ENCODE measurements around the gene BPI. TPM values are rescaled to one million over a fixed set of nuclear protein-coding genes. Genes with fewer than 3 reads are reported as not detected.

The BPI gene
- total RNA-seq, 2 donors from 2014 or later, result 0.41 to 4.5 TPM

DNA sequence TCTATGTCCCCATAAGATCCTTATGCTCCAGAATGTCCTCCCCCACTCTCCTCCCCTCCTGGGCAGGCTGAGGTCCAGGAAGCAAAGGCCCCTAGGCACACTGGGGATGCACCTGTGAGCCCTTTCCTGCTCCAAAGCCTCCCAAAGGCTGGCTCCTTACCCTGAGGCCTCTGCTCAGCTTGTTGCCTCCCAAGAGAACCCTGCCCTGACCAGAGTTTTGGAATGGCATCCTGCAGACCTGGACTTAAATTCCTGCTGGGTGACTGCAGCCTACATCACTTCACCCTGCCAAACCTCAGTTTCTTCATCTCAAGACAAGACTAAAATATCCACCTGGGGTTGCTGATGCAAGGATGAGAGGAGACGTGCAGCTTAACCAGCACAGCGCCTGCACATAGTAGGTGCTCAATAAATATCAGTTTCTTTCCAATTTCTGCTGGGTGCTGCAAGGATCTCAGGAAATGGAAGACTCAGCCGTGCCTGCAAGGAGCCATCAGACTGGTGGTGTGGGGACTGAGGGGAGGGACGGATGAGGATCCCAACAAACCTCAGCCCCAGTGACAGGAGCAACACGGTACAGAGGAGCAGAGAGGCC lies 40.2 kb downstream of the BPI start:
- no peak overlapping the region for H3K27ac ChIP-seq
- H3K36me3 ChIP-seq, result no peaks in the 10 kb centered on the region
- H3K4me1 ChIP-seq (replicated peaks), result no peaks in the 10 kb centered on the region
- no peaks in the 10 kb centered on the region for H3K27me3 ChIP-seq (replicated peaks; ENCODE audit: insufficient read depth)
- intact Hi-C loops (cut with DNase I), result no loop called here
- H3K4me3 ChIP-seq, result no peak overlapping the region
- no peaks in the 10 kb centered on the region for H3K9me3 ChIP-seq
- TF ChIP-seq POLR2A (IDR thresholded peaks at IDR 0.05) (no peak), POLR2AphosphoS5 (IDR thresholded peaks at IDR 0.05) (no peak)
- TF ChIP-seq, protein P1, sequence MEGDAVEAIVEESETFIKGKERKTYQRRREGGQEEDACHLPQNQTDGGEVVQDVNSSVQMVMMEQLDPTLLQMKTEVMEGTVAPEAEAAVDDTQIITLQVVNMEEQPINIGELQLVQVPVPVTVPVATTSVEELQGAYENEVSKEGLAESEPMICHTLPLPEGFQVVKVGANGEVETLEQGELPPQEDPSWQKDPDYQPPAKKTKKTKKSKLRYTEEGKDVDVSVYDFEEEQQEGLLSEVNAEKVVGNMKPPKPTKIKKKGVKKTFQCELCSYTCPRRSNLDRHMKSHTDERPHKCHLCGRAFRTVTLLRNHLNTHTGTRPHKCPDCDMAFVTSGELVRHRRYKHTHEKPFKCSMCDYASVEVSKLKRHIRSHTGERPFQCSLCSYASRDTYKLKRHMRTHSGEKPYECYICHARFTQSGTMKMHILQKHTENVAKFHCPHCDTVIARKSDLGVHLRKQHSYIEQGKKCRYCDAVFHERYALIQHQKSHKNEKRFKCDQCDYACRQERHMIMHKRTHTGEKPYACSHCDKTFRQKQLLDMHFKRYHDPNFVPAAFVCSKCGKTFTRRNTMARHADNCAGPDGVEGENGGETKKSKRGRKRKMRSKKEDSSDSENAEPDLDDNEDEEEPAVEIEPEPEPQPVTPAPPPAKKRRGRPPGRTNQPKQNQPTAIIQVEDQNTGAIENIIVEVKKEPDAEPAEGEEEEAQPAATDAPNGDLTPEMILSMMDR (IDR thresholded peaks at IDR 0.05), result no peak
- WGBS, result 88% methylated on average over 5 of the region's 5 CpGs
- no peak for DNase-seq (ENCODE audit: low spot score)

DNA sequence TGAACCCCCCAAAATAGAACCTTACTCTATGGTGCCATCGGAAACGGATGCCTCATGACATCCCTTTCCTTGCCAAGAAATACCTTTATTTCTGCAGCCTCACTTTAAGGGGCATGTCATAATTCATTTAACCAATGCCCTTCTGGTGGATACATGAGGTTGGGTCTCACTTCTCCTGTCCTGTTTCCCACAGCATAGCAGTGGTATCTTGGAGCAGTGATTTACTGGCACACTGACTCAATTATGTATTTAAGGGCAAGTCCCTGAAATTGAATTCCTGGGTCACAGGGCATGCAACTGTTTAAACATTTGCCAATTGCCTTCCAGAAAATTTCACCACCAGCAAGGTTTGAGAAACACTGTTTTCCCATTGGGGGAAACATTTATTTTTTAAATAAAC lies 41.7 kb downstream of the BPI start:
- no peak overlapping the region for H3K27ac ChIP-seq
- no peaks in the 10 kb centered on the region for H3K27me3 ChIP-seq (replicated peaks; ENCODE audit: insufficient read depth)
- WGBS, result 32% methylated on average over 2 of the region's 2 CpGs
- H3K4me1 ChIP-seq (replicated peaks), result no peaks in the 10 kb centered on the region
- no peak overlapping the region for H3K4me3 ChIP-seq
- intact Hi-C loops (cut with DNase I), result no loop called here
- TF ChIP-seq, protein P1 (IDR thresholded peaks at IDR 0.05), result no peak
- TF ChIP-seq POLR2A (IDR thresholded peaks at IDR 0.05) (no peak), POLR2AphosphoS5 (IDR thresholded peaks at IDR 0.05) (no peak)
- no peak for DNase-seq (ENCODE audit: low spot score)
- H3K36me3 ChIP-seq, result no peaks in the 10 kb centered on the region
- H3K9me3 ChIP-seq, result no peaks in the 10 kb centered on the region

DNA sequence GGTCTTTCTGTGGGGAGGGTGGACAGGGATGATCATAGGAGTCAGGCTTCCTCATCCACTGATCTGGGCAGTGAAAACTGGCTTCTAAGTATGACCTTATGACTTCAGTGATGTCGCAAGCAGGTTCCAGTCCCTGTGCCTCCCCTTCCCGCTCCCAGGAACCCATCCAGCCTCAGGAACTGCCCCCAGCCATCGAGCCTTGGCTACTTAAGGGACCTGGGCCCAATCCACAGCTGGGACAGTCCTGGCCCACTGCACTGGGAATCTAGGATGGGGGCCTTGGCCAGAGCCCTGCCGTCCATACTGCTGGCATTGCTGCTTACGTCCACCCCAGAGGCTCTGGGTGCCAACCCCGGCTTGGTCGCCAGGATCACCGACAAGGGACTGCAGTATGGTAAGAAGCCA lies 42.3 kb downstream of the BPI start, which contains the start of gene LBP:
Gene LBP (plus strand): TSS at position 236 of the 405 bp plus-strand sequence. CDS start 35 bp downstream, at position 271.
- H3K9me3 ChIP-seq, result no peaks in the 10 kb centered on the region
- no peak for TF ChIP-seq POLR2AphosphoS5 (IDR thresholded peaks at IDR 0.05)
- TF ChIP-seq, protein P1 (IDR thresholded peaks at IDR 0.05), result no peak
- no peak for TF ChIP-seq POLR2A (IDR thresholded peaks at IDR 0.05)
- DNase-seq (ENCODE audit: low spot score), result no peak
- no peaks in the 10 kb centered on the region for H3K4me1 ChIP-seq (replicated peaks)
- intact Hi-C loops (cut with DNase I), result no loop called here
- H3K4me3 ChIP-seq, result no peak within 1 kb of the TSS
- WGBS, result 83% methylated on average over 8 of the region's 8 CpGs
- no peaks in the 10 kb centered on the region for H3K27me3 ChIP-seq (replicated peaks; ENCODE audit: insufficient read depth)
- no peak within 1 kb of the TSS for H3K27ac ChIP-seq
- H3K36me3 ChIP-seq, result no peaks in the 10 kb centered on the region

DNA sequence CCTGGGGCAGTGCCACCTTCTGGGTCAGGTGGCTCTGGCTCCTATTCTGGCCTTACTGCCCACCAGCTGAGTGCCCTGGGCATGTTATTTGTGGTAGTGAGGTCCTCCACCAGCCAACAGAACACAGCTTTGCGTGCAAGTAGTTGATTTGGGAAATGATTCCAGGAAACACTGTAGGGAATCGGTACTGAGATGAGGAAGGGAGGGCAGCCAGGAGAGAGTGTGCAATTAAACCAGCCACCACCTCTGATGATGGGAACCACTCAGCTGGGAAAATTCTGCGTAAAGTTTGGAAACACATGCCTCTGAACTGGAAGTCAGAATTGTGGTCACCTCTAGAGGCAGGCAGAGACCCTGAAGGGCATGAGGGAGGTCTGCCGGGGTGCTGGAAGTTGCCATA lies 42.8 kb downstream of the BPI start:
- intact Hi-C loops (cut with DNase I), result no loop called here
- no peak for DNase-seq (ENCODE audit: low spot score)
- no peaks in the 10 kb centered on the region for H3K27me3 ChIP-seq (replicated peaks; ENCODE audit: insufficient read depth)
- H3K27ac ChIP-seq, result no peak overlapping the region
- TF ChIP-seq POLR2AphosphoS5 (IDR thresholded peaks at IDR 0.05), result no peak
- no peak for TF ChIP-seq POLR2A (IDR thresholded peaks at IDR 0.05)
- TF ChIP-seq, protein P1 (IDR thresholded peaks at IDR 0.05), result no peak
- H3K4me1 ChIP-seq (replicated peaks), result no peaks in the 10 kb centered on the region
- no peak overlapping the region for H3K4me3 ChIP-seq
- no peaks in the 10 kb centered on the region for H3K36me3 ChIP-seq
- no peaks in the 10 kb centered on the region for H3K9me3 ChIP-seq
- 92% methylated on average over 4 of the region's 4 CpGs for WGBS

DNA sequence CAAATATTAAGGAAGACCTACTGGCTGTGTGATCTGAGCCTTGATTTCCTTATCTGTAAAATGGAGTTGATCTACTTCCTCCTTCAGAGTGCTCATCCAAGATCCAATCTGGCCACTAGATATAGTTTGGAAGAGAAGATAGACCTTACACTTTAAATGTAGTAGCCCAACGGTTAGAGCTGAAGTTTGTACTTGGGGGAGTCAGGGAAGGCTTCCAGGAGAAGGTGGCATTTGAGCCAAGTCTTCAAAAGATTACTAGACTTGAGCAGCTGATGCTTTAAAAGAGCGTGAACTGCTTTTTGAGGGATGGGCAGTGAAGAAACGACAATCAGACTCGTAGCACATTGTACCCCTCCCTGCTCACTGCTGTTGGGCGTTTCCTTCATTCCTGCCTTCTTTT lies 45.9 kb downstream of the BPI start:
- WGBS, result 78% methylated on average over 5 of the region's 5 CpGs

More for the DNA sequence above, 45.9 kb downstream of the BPI start:
- DNase-seq (ENCODE audit: low spot score), result no peak
- Histone ChIP-seq H3K36me3 (no peaks in the 10 kb centered on the region), H3K4me1 (replicated peaks) (no peaks in the 10 kb centered on the region), H3K27me3 (replicated peaks; ENCODE audit: insufficient read depth) (no peaks in the 10 kb centered on the region), H3K9me3 (no peaks in the 10 kb centered on the region), H3K4me3 (no peak overlapping the region), H3K27ac (no peak overlapping the region)
- intact Hi-C loops (cut with DNase I), result no loop called here
- TF ChIP-seq, protein P1 (IDR thresholded peaks at IDR 0.05), result no peak
- TF ChIP-seq POLR2AphosphoS5 (IDR thresholded peaks at IDR 0.05) (no peak), POLR2A (IDR thresholded peaks at IDR 0.05) (no peak)
